NCI-H1092 treated with DMSO at 0.1 percent for 48 hours (cell line): ENCODE data around the gene PLAU.
"Not testable (repeated sequence)": the region's sequence is repeated elsewhere in the genome, so short reads cannot be mapped to it uniquely, and the experiment has no call there.

ENCODE experiments used
- DNase-seq: peaks from one replicate; lab custom pipeline; 2025; lab: John Stamatoyannopoulos, UW

The PLAU gene

GRCh38 chr10:73898730-73899410, 12.1 kb upstream of the PLAU start:
- no peak for DNase-seq

GRCh38 chr10:73899423-73899822, 11.5 kb upstream of the PLAU start:
- no peak for DNase-seq

DNA sequence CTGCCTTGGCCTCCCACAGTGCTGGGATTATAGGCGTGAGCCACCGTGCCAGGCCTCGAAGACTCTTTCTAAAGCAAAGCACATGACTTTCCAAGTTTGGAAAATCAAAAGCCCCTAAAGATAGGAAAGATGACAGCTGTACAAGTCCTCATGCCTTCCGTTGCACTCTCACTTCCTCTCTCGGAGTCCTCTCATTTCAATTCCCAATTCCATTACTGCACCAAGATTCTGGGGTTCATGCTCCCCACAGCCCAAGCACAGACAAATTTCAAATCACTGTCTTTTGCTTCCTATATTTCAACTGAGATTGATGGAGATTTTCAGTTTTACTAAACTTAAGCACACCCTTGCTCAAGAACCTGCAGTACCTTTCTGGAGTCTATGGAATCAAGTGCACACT, 10.9 kb upstream of the PLAU start:
- no peak for DNase-seq

DNA sequence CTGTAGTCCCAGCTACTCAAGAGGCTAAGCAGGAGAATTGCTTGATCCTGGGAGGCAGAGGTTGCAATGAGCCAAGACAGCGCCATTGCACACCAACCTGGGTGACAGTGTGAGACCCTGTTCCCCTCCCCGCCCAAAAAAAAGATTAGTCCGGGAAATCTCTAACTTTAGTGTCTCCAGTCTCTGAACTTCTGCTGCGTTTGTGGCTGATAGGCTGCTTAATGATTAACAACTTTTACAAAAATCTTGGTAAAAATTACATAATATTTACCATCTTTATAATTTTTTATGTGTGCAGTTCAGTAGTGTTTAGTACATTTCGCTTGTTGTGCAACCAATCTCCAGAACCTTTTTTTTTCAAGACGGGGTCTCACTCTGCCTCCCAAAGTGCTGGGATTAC, 9.7 kb upstream of the PLAU start:
- DNase-seq, result no peak

- no peak for DNase-seq
Measured at GRCh38 chr10:73902351-73902750, 8.6 kb upstream of the PLAU start.

GRCh38 chr10:73905256-73906020, 5.5 kb upstream of the PLAU start:
- DNase-seq, result no peak

GRCh38 chr10:73906524-73907447, 4.1 kb upstream of the PLAU start:
- peak; percentile 2 for DNase-seq

- DNase-seq, result no peak
Measured at GRCh38 chr10:73907841-73908517, 3.0 kb upstream of the PLAU start.

GRCh38 chr10:73908853-73909539, 1.9 kb upstream of the PLAU start:
- DNase-seq, result no peak

DNA sequence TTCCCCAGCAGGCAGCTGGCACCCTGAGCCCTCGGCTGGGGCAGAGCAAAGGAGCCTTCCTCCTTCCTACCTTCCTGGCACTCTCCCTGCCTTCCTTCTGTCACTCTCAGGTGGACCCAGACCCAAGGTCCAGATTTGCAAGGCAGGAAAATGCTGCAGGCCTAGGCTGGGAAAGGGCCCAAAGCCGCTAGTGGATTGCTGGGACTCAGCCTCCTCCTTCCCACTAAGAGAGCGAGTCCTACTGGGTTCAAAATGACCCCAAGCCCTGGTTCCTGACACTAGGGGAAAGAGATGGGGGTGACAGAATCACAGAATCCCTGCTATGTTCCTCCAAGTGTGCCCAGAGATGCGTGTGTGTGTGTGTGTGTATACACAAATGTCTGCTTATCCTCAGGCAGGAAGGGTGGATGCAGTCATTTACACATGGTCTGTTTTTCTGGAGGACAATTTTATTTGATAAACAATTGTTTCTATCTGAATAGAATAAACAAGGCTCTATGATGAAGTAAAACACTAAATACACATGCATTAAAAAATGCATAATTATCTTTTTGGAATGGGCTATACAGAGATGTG, 1.3 kb upstream of the PLAU start:
- no peak for DNase-seq

GRCh38 chr10:73910401-73910763, 550 bp upstream of the PLAU start:
- DNase-seq, result no peak

- DNase-seq, result no peak
Measured at GRCh38 chr10:73911553-73912004, 647 bp downstream of the PLAU start.

- no peak for DNase-seq
Measured at GRCh38 chr10:73914036-73914435, 3.1 kb downstream of the PLAU start.

GRCh38 chr10:73915206-73915851, 4.4 kb downstream of the PLAU start:
- DNase-seq, result no peak

DNA sequence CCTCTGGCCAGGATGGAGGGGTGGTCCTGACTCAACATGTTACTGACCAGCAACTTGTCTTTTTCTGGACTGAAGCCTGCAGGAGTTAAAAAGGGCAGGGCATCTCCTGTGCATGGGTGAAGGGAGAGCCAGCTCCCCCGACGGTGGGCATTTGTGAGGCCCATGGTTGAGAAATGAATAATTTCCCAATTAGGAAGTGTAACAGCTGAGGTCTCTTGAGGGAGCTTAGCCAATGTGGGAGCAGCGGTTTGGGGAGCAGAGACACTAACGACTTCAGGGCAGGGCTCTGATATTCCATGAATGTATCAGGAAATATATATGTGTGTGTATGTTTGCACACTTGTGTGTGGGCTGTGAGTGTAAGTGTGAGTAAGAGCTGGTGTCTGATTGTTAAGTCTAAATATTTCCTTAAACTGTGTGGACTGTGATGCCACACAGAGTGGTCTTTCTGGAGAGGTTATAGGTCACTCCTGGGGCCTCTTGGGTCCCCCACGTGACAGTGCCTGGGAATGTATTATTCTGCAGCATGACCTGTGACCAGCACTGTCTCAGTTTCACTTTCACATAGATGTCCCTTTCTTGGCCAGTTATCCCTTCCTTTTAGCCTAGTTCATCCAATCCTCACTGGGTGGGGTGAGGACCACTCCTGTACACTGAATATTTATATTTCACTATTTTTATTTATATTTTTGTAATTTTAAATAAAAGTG, 6.0 kb downstream of the PLAU start:
- DNase-seq, result no peak

DNA sequence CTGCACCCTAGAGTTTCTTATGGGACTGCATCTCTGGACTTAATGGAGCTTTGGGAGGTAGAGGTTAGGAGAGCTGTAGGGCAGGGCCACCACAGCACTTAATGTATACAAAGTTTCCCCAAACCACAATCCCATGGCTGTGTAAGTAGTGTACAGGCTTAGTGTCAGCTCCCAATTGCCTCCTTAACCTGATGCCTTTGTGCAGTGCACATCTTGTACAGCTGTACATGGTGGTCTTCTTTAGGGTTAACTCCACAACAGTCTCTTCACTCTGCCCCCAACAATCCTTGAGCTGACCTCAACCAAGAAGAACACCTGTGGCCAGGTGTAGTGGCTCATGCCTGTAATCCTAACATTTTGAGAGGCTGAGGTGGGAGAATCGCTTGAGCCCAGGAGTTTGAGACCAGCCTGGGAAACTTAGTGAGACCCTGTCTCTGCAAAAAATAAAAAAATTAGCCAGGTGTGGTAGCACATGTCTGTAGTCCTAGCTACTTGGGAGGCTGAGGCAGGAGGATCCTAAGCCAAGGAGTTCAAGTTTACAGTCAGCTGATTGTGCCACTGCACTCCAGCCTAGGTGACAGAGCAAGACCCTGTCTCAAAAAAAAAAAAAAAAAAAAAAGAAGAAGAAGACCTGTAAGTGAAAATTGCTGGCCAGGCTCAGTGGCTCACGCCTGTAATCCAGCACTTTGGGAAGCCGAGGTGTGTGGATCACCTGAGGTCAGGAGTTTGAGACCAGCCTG, 6.8 kb downstream of the PLAU start:
- no peak for DNase-seq

- DNase-seq, result not testable (repeated sequence)
Measured at GRCh38 chr10:73919481-73919880, 8.5 kb downstream of the PLAU start.

DNA sequence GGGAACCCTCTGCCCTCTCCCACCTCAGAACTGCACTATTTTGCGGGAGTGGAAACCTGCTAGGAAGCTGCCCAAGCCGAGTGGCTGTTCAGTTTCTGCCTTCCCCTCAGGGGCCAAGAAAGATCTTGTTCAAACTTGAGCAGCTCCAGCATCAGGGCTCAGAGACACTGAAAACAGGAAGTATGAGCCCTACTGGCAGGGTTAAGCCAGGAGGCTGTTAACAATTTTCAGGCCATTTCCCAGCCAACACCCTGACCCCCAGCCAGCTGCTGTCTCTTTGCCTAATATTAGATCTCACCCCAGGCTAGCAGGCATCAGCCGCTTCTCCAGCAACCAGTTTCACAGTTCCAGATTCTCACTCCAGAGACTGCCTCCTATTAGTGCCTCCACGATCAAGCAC, 9.2 kb downstream of the PLAU start:
- DNase-seq, result no peak
